GM12891 (cell line): ENCODE data around the gene KCND2.

Source experiments
- DNase-seq: peaks from one replicate; pipeline ENCODE4 v3.0.0; 2011; ENCODE audit warnings: low spot score; ENCODE audit not compliant: insufficient read length
- FAIRE-seq: peaks from 2 replicates; lab custom pipeline; 2011; peaks lifted over from hg19 to GRCh38; lab: Jason Lieb, UNC
- PAX5 ChIP-seq: IDR thresholded peaks from 2 replicates; pipeline ENCODE4 v1.6.1; 2011; ENCODE audit warnings: low read length, moderate library complexity, mild to moderate bottlenecking; ENCODE audit not compliant: insufficient read depth, severe bottlenecking
- POLR2A ChIP-seq: IDR thresholded peaks from 2 replicates; pipeline ENCODE4 v1.6.1; 2011; ENCODE audit warnings: low read depth, low read length, control low read depth
- POLR2AphosphoS5 ChIP-seq: IDR thresholded peaks from 2 replicates; pipeline ENCODE4 v1.6.1; 2011; ENCODE audit warnings: low read depth, low read length, control low read depth
- POU2F2 ChIP-seq: IDR thresholded peaks from 2 replicates; pipeline ENCODE4 v1.6.1; 2011; ENCODE audit warnings: low read depth, mild to moderate bottlenecking, control low read depth, low read length, moderate library complexity
- SPI1 ChIP-seq: IDR thresholded peaks from 2 replicates; pipeline ENCODE4 v1.6.1; 2011; ENCODE audit warnings: low read depth, low read length, control low read depth
- TAF1 ChIP-seq: IDR thresholded peaks from 2 replicates; pipeline ENCODE4 v1.6.1; 2011; ENCODE audit warnings: low read depth, low read length, control low read depth

The KCND2 gene

DNA sequence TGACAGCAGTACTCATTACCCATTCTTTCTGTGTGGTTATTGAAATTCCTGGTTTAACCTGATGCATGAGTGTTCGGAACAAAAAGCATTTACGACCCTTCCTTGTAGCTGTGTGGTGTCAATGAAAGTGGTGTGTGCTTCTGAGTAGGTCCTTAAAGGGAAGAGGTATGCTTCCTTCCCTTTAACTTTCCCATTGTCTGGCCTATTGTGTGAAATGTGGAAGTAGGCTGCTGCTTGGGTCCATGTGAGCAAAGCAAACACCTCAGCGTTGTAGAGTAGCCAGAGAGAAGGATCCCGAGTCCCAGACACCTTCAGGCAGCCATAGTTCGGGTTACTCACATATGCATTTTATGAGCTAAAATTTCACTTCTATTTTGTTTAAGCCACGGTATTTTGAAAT, 510.3 kb downstream of the KCND2 start:
- TF ChIP-seq POU2F2 (no peak), SPI1 (no peak), TAF1 (no peak), POLR2A (no peak), PAX5 (no peak), POLR2AphosphoS5 (no peak)
- FAIRE-seq (no peak), DNase-seq (no peak)

DNA sequence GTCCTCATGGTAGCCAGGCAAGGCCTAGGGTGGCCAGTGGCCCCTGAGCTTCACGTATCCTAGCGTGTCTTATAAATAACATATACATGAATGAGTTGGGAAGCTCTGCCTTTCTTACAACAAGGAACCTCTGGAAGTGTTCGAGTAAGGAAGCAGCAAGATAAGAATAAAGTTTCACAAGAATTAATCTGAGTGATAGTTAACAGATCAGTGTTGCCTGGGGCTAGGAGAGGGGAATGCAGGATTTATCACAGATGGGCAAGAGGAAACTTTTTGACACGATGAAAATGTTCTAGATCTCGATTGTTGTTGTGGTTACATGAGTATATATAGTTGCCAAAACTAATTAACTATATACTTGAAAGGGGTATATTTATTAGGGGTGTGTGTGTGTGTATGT, 510.7 kb downstream of the KCND2 start:
- TF ChIP-seq POLR2AphosphoS5 (no peak), POLR2A (no peak), TAF1 (no peak), PAX5 (no peak), POU2F2 (no peak)
- FAIRE-seq (no peak), DNase-seq (no peak)

DNA sequence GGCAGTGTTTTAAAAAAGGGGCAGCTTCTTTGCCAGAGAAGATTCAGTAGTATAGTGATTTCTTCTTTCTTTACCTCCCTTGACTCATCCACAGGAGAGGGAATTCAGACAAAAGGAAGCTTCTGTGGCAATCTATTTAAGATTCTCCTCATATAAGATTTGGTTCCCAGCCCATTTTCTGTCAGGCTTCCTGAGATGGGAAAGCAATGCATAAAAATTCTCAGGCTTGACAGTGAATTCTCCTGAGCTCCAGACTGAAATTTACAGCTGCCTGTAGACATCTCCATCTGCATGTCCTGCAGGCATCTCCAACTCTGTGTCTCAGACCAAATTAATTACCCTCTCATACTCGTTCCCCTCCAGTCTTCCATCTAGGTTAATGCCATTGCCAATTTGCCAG, 512.1 kb downstream of the KCND2 start:
- FAIRE-seq (no peak), DNase-seq (no peak)
- TF ChIP-seq PAX5 (no peak), TAF1 (no peak), SPI1 (no peak), POLR2AphosphoS5 (no peak)

DNA sequence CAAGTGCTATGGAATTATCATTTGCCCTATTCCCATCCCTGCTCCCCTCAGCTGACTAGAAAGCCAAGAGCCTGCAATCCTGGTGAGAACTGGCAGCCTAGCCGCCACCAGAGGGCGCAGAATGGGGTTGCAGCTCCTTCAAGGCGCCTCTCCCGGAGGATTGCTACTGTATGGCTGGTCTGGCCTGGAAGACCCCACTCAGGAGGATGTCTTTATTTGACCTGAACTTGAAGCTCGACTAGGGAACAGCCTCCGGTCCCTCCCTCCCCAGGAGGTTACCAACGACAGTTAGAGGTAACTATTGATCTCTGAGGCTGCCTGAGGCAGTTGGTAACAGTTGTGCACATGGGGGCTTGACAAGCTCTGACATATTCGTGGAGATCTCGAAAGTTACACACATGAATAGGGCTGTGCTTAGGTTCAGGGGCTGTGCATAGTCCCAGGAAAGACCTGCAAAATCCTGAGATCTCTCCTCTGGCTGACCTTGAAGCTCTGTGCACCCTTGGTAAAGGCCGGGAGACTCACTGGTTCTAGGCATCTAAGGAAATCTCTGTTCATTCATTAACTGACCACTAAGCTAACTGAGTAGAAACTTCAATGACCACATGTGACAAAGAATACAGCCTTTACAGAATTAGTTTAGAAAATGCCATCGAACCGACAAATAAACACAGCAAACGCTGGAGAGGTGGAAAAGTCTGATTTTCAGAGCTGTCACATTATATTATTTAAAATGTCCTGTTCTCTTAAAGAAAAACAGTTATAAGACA, 519.3 kb downstream of the KCND2 start:
- DNase-seq (peak; percentile 22), FAIRE-seq (peak; percentile 86)
- TF ChIP-seq POLR2A (no peak), POLR2AphosphoS5 (no peak), SPI1 (no peak), POU2F2 (no peak), PAX5 (no peak), TAF1 (no peak)

DNA sequence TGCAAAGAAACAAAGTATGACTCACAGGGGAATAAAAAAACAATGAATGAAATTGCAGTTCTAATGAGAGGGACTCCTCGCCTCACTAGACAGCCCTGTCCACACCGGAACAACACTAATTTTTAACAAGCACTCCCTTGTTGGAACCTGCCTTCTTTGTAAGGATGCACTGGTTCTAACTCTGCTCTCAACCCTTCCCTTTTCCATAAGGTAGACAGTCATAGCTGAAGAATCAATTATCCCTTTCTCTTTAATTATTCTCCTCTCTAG, 519.8 kb downstream of the KCND2 start:
- DNase-seq (no peak), FAIRE-seq (no peak)
- TF ChIP-seq PAX5 = no peak
- TF ChIP-seq TAF1 = no peak
- no peak for TF ChIP-seq POLR2AphosphoS5

DNA sequence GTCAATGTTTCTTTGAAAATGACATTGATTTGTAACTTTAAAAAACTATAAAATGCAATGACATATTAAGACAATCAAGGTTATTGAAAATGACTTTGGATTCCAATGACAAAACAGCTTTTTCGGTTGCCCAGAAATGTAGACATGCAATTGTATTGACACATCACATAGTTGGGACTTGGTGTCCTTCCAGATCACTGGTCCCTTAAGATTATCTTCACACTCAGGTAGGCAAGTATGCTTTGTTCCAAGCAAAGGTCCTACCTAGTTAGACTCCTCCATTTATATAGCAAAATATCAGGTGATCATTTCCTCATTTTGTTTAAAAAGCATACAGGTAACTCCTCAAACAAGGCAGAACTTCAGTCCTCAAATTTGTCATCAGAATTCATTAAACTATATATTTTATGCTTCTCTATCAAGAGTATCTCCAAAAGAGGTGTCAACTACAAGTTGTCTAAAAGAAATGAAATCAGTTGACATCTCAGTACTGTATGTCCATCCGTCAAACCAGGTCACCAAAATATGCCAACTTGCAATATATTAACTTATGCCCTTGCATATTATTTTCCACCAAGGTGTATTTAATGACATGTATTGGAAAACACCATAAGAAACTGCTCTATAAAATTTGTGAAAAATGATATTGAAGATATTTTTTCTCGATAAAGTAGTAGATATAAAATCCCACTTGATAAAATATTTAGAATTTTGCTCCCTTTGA, 520.4 kb downstream of the KCND2 start:
- TF ChIP-seq POLR2A (no peak), POU2F2 (no peak), SPI1 (no peak), TAF1 (no peak)
- FAIRE-seq (no peak), DNase-seq (no peak)

DNA sequence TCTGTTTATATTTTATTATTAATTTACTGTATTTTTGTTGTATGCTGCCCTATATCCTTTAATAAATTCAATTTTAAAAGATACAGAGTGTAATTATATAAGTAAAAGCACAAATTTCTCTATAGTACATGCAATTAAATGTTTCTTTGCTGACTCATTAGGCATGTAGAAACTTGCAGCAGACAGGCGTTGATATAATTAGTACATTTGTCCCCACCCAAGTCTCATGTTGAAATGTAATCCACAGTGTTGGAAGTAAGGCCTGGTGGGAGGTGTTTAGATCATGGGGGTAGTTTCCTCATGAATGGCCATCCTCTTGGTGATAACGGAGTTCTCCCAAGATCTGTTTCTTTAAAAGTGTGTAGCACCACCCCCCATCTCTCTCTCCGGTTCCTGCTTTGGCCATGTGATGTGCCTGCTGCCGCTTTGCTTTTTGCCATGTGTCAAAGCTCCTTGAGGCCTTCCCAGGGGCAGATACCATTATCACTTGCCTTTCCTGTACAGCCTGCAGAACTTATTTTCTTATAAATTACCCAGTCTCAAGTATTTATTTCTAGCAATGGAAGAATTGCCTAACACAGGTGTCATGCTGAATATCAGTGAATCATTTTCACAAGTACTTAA, 521.2 kb downstream of the KCND2 start:
- FAIRE-seq (no peak), DNase-seq (no peak)
- TF ChIP-seq PAX5 (no peak), POU2F2 (no peak), TAF1 (no peak), POLR2AphosphoS5 (no peak), POLR2A (no peak), SPI1 (no peak)

DNA sequence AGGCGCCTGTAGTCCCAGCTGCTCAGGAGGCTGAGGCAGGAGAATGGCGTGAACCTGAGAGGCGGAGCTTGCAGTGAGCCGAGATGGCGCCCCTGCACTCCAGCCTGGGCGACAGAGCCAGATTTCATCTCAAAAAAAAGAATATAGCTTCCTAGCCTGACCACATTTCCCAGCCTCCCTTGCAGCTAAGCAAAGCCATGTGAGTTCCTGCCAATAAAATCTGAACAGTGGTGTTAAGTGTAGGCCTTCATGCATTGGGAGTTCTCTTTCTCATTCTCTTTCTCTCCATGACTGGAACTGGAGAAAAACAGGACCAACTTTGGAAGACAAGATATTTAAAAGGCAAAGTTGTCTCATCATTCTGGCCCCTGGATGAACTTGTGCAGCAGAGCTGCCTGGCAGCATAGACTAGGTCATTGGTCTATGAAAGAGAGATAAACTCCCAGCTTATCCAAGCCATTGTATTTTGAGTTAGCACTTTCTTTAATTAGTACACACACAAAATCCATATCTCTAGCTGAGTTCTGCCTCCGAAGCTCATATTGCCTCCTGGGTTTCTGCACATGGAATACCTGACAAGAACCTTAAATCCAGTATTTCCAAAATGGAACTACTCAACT, 524.2 kb downstream of the KCND2 start:
- no peak for FAIRE-seq
- TF ChIP-seq SPI1 = no peak
- TF ChIP-seq PAX5 = no peak
- TF ChIP-seq TAF1 = no peak
- no peak for TF ChIP-seq POLR2A
- TF ChIP-seq POLR2AphosphoS5 = no peak
- TF ChIP-seq POU2F2 = no peak

DNA sequence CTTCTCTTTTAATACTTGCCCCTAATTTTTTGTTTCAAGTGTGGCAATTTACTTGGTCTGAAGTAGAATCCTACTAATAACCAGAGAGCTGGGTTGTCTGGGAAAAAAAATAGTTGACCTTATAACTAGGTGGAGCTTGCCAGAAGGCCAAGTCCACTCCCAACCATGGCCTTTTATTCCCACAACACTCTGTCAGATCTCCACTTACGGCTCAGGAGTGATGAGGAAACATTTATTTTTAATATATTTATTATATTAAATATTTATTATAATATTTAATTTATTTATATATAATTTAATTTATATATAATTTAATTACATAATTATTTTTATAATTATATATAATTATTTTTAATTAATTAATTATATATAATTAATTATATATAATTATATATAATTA, 526.2 kb downstream of the KCND2 start:
- no peak for TF ChIP-seq POU2F2
- TF ChIP-seq PAX5 = no peak
- no peak for TF ChIP-seq POLR2A
- no peak for TF ChIP-seq TAF1
- no peak for FAIRE-seq
- DNase-seq = no peak

More for the DNA sequence above, 524.2 kb downstream of the KCND2 start:
- no peak for DNase-seq
